NCI-H128 (cell line): ENCODE data around the gene DHRS4.
A peak's percentile ranks its signal among the peaks of the same experiment; 100 is the strongest.

Experiments
- DNase-seq: peaks from one replicate; lab custom pipeline; 2025; ENCODE audit not compliant: unreplicated experiment; lab: John Stamatoyannopoulos, UW

Gene DHRS4

GRCh38 chr14:23953464-23954278, at the start of gene DHRS4:
TSS of gene DHRS4 (plus strand) at chr14:23953770. CDS start at chr14:23953789, 19 bp downstream.
- DNase-seq = peak; percentile 83

- DNase-seq = no peak
Measured at GRCh38 chr14:23910101-23910875, 43.3 kb upstream of the DHRS4 start.

GRCh38 chr14:23910876-23911210, 42.7 kb upstream of the DHRS4 start:
- no peak for DNase-seq

DNA sequence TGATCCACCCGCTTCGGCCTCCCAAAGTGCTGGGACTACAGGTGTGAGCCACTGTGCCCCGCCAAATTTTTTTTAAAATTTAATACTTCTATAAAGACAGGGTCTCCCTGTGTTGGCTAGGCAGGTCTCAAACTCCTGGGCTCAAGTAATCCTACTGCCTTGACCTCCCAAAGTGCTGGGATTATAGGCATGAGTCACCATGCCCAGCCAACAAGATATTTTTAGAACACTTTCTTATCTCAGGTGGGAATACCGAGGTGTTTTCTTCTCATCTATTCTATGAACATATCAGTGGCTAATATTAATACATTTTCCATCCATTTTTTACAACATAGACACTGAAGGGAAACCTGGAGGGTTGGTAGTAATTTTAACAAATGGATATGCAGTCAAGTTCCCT, 38.0 kb upstream of the DHRS4 start:
- no peak for DNase-seq

GRCh38 chr14:23916004-23916403, 37.6 kb upstream of the DHRS4 start:
- no peak for DNase-seq

DNA sequence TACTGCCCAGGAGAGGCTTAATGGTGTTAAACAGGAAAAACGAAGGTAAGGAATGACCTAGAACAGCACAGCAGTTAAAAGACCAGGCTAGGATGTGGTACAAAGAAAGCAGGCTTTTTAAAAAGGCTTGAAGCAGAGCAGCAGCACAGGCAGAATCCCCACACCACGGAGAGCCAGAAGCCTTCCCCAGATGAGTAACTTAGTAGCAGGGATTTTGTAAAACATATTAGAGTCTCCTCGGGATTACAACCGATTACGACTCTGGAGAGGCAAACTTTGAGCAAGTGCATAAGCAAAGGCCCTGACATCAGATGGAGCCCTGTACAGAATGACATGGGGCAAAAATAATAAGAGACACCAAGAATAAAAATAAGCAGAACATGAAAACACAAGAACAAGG, 37.1 kb upstream of the DHRS4 start:
- no peak for DNase-seq

- DNase-seq = no peak
Measured at GRCh38 chr14:23922545-23922944, 31.0 kb upstream of the DHRS4 start.

- DNase-seq = no peak
Measured at GRCh38 chr14:23925523-23926075, 28.0 kb upstream of the DHRS4 start.

DNA sequence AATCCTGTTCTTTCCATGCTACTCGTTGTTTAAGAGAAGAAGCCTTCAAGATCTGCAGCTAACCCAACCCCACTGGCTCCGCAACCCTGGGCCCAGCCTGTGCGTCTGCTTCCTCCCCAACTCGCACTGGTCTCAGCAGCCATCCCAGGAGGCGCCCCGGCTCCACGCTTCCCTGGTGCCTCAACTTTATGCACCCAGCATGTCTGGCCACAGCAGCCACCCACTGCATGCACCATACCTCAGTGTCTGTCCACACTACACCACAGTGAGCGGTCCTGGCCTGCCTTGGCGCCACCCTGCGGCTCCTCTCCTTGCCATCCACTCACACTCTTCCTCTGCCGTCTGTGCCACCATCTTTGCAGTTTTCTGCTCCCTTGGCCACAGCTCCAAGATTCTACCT, 27.0 kb upstream of the DHRS4 start:
- no peak for DNase-seq

DNA sequence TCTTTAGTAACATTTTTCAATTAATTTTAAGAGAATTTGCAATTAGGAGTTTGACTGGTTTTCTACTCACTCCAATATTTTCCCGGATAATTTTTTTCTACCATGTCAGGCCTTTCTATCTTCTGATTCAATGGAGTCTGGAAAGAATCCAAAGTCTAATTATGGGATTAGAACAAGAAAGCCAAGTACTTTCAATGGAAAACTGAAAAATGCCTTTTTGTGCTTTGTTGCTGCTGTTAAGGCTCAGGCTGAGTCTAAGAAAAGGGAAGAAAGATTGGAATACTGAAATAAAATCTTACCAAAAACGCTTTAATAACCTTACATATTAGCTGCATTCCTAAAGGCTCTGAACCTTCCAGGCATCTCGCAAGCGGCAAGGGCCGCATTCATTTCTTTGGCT, 24.4 kb upstream of the DHRS4 start:
- no peak for DNase-seq

DNA sequence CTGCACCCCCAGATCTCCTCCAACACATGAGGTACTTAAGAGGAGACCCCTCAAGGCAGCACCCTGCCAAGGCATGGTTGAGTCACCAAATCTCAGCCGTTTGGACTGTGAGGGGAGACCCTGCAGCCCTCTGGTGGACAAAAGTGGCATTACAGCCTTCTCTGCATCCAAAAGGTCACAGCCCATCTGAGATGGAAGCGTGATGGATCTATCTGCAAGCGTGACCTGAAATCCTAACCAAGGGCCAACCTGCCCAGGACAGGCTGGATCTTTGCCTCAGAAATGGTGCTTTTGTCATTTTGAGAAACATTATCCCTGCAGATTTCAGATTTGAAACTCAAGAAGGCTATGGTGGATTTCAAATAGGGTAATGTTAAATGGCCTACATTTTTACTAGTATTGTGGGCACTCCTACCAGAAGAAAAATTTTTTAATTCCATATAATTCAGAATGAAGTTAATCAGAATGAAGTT, 23.7 kb upstream of the DHRS4 start:
- DNase-seq = peak; percentile 52

DNA sequence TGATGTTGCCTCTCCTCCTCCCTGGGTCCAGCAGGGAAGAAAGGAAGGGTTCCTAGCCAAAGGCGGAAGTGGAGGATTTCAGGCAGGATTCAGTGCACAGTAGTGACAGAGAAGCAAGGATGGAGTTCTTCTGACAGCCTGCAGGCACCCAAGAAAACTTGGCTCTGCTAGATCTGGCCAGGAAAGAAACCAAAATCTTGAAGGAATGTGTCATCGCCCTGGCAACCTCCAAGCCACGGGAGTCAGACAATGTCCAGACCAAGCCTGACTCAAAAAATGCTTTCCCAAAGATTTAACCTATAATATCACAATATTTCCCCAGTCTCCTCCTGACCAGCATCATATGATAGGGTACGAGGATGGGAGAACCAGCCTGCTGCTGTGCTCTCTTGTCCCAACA, 22.8 kb upstream of the DHRS4 start:
- no peak for DNase-seq

- no peak for DNase-seq
Measured at GRCh38 chr14:23931721-23932289, 21.8 kb upstream of the DHRS4 start.

GRCh38 chr14:23932639-23933038, 20.9 kb upstream of the DHRS4 start:
- no peak for DNase-seq

- no peak for DNase-seq
Measured at GRCh38 chr14:23933108-23933741, 20.3 kb upstream of the DHRS4 start.

DNA sequence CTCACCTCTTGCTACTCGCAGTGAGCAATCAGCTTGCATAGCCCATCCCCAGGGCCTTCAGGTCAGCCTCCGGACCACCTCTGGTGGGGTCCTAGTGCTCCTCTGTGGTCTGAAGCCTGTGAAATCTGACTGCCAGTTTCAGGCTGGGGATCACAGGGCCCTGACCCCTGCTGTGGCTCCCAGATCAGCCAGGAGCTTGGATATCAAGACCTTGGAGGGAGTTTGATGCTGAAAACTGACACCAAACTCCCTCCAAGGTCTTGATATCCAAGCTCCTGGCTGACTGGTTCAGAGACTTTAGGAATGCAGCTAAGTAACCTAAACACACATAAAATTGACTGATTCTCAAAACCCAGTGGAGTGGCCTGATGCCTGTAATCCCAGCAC, 19.8 kb upstream of the DHRS4 start:
- no peak for DNase-seq

- DNase-seq = no peak
Measured at GRCh38 chr14:23935158-23935557, 18.4 kb upstream of the DHRS4 start.

DNA sequence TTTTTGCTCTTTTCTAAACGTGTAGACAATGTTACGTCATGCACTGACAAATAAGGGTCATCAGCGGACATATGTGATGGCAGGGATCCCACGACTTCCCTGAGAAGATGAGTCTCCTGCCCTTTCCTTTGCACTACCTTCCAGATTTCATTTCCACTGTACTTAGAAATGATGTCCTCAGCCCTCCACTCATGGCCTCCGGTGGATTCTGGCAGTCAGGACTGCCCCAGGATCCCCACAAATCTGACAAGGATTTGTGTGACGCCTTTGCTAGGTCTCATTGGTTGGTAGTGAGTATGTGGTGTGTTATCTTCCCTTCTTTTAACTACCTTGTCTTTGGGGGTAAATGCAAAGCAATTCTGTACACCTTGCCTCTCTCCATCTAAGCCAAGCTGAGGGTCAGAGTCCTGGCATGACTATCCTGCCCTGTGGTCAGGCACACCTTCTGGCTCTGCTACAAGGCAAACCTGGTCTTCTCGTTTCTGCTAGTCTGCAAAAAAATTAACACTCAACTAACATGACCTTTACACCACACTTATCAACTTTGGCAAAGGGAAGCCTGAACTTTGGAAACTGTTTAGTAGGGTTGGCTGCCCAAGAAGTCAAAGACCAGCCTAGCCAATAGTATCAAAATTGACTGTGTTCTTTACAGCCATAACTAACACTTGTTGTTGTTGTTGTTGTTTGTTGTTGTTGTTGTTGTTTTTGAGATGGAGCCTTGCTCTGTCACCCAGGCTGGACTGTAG, 17.3 kb upstream of the DHRS4 start:
- no peak for DNase-seq

GRCh38 chr14:23937203-23937602, 16.4 kb upstream of the DHRS4 start:
- DNase-seq = no peak

DNA sequence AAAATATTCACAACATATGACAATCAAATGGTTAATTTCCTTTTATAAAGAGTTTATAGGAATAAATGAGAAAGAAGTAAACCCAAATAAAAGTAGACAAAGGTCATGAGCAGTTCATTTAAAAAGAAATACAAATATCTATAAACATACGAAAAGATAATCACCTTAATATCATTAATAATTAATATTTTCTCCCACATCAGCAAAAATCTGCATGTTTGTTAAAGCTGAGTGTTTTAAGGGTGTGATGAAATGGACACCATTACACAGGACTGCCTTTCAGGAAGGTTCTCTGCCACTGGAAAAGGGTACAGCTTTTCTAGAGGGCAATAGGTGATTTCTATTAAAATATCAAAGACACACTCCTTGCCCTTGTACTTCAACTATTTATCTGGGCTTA, 14.7 kb upstream of the DHRS4 start:
- no peak for DNase-seq
